Lung (tissue), 12 donors: Measurements from ENCODE around the gene RIN1. TPM values are rescaled to one million over a fixed set of nuclear protein-coding genes. Genes with fewer than 3 reads are reported as not detected.

Source experiments
- ATAC-seq: fragments of 200-7000 bp; cut with Tn5 transposase; one replicate; pipeline ENCODE4 v1.9.1; 2020; ENCODE audit warnings: moderate number of reproducible peaks; ENCODE audit not compliant: insufficient read depth, low FRiP score
- DNase-seq, 3 donors: peaks; one replicate each; pipeline ENCODE4 v3.0.0-alpha.2; 2013 to 2017
- H3K27ac ChIP-seq, 2 donors: one replicate each; pipeline ENCODE4 v1.5.1; 2013; ENCODE audit warnings: mild to moderate bottlenecking in 2 of 2, moderate library complexity in 2 of 2, control low read depth in 1 of 2, inconsistent platforms in 1 of 2, low read depth in 1 of 2, low read length in 1 of 2
- H3K27me3 ChIP-seq, 3 donors: one replicate each; pipeline ENCODE4 v1.5.1; 2013; ENCODE audit warnings: low read length in 2 of 3; ENCODE audit not compliant: control insufficient read depth in 3 of 3, insufficient read depth in 3 of 3
- H3K36me3 ChIP-seq, 4 donors: one replicate each; pipeline ENCODE4 v1.5.1; 2013; ENCODE audit warnings: low read length in 4 of 4, mild to moderate bottlenecking in 1 of 4, moderate library complexity in 1 of 4; ENCODE audit not compliant: control insufficient read depth in 4 of 4, insufficient read depth in 4 of 4
- H3K4me1 ChIP-seq, 5 donors: one replicate each; pipeline ENCODE4 v1.5.1; 2013; ENCODE audit warnings: low read length in 5 of 5, mild to moderate bottlenecking in 2 of 5, moderate library complexity in 1 of 5; ENCODE audit not compliant: control insufficient read depth in 5 of 5, insufficient read depth in 5 of 5
- H3K4me3 ChIP-seq: one replicate; pipeline ENCODE4 v1.5.1; 2013; ENCODE audit warnings: mild to moderate bottlenecking, control low read depth, moderate library complexity
- H3K9ac ChIP-seq, 2 donors: one replicate each; pipeline ENCODE4 v1.5.1; 2013; ENCODE audit warnings: low read length in 2 of 2, control low read depth in 1 of 2; ENCODE audit not compliant: insufficient read depth in 1 of 2
- H3K9me3 ChIP-seq, 4 donors: one replicate each; pipeline ENCODE4 v1.5.1; 2013; ENCODE audit warnings: low read length in 3 of 4, mild to moderate bottlenecking in 1 of 4, moderate library complexity in 1 of 4; ENCODE audit not compliant: control insufficient read depth in 4 of 4, insufficient read depth in 3 of 4
- WGBS, 2 donors: extraction: QIAGEN DNeasy Blood & Tissue Kit; methylation state at CpG; one replicate each; pipeline ENCODE4 v1.1.7; 2013; 5-methylcytosine and 5-hydroxymethylcytosine counted together
- polyA plus RNA-seq, 2 donors: library from polyadenylated mRNA; stranded (reverse); fragments of 200-250 nt; gene quantifications; one replicate each; pipeline ENCODE4 v1.2.1, GENCODE V29; 2013
- total RNA-seq, 2 donors: library from RNA; depleted of rRNA in 1 of 2; stranded (reverse); fragments of >200 nt in 1 of 2; gene quantifications; one replicate each; pipeline ENCODE4 v1.2.1, GENCODE V29; 2014 to 2021
- TF ChIP-seq, protein P1 (sequence below): IDR thresholded peaks from 2 replicates; pipeline ENCODE4 v1.5.1; 2012; ENCODE audit warnings: mild to moderate bottlenecking; ENCODE audit errors: control extremely low read depth, extremely low read depth
- donor health status: control.
- donor health status: control.
- donor health status: Bipolar disorder and iron deficiency.
- donor health status: healthy.
- donor health status: DM: yes; HTN: yes; CAD: no.

Gene RIN1
- total and polyA plus RNA-seq, 4 donors, result 1.9 to 15.1 (median 9.6) TPM

DNA sequence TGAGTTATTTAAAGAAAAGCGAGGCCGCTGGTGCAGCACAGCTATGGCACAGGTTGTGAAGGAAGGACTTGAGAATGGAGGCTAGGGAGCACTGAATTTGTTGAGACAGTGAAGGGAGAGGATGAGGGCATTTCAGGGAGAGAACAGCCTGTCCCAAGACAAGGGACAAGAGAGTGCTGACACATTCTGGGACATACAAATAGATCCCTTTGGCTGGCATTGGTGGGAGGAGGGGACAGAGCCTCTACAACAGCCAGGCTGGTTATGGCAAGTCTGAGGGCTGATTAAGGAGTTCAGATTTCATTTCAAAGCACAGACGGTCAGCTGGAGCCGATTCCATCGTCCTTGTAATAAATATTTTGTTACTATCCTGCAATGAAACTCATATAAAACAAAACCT, 37.0 kb upstream of the RIN1 start:
- TF ChIP-seq, protein P1, sequence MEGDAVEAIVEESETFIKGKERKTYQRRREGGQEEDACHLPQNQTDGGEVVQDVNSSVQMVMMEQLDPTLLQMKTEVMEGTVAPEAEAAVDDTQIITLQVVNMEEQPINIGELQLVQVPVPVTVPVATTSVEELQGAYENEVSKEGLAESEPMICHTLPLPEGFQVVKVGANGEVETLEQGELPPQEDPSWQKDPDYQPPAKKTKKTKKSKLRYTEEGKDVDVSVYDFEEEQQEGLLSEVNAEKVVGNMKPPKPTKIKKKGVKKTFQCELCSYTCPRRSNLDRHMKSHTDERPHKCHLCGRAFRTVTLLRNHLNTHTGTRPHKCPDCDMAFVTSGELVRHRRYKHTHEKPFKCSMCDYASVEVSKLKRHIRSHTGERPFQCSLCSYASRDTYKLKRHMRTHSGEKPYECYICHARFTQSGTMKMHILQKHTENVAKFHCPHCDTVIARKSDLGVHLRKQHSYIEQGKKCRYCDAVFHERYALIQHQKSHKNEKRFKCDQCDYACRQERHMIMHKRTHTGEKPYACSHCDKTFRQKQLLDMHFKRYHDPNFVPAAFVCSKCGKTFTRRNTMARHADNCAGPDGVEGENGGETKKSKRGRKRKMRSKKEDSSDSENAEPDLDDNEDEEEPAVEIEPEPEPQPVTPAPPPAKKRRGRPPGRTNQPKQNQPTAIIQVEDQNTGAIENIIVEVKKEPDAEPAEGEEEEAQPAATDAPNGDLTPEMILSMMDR, result no peak
- Histone ChIP-seq H3K9me3 (no peaks in the 10 kb centered on the region), H3K4me3 (no peak overlapping the region), H3K4me1 (peaks cover 0 to 10% (median 3%) of the 10 kb centered on the region in 5 donors), H3K27ac (peak overlapping the region in 1 of 2 donors; percentile 80), H3K9ac (no peak overlapping the region), H3K36me3 (no peaks in the 10 kb centered on the region), H3K27me3 (peaks cover 0 to 28% (median 21%) of the 10 kb centered on the region in 3 donors)
- 73 to 84% methylated on average over 5 of the region's 5 CpGs for WGBS, 2 donors
- DNase-seq (no peak), ATAC-seq (no peak)

GRCh38 chr11:66371627-66372415, 35.6 kb upstream of the RIN1 start, which contains the start of gene SLC29A2:
Gene SLC29A2 (minus strand): TSS chr11:66371760. CDS start chr11:66371591, 169 bp downstream.
- Histone ChIP-seq H3K4me3 (peak within 1 kb of the TSS; percentile 76), H3K36me3 (no peaks in the 10 kb centered on the region), H3K27ac (peak within 1 kb of the TSS; percentile 84 to 93), H3K27me3 (peaks cover 0 to 28% (median 21%) of the 10 kb centered on the region in 3 donors), H3K4me1 (peaks cover 0 to 10% (median 3%) of the 10 kb centered on the region in 5 donors), H3K9me3 (no peaks in the 10 kb centered on the region), H3K9ac (no peak within 1 kb of the TSS)
- WGBS, 2 donors, result 0 to 1% methylated on average over 55 to 72 of the region's 72 CpGs
- TF ChIP-seq, protein P1, result no peak
- ATAC-seq (peak; percentile 84), DNase-seq (peak; percentile 62 to 86 (median 84))

- H3K4me3 ChIP-seq, result no peak overlapping the region
- ATAC-seq (no peak), DNase-seq (no peak)
- H3K4me1 ChIP-seq, result peaks cover 0 to 10% (median 3%) of the 10 kb centered on the region in 5 donors
- TF ChIP-seq, protein P1, result no peak
- WGBS, 2 donors, result 88 to 90% methylated on average over 25 of the region's 25 CpGs
- H3K36me3 ChIP-seq, result no peaks in the 10 kb centered on the region
- H3K27ac ChIP-seq, result no peak overlapping the region
- peaks cover 0 to 28% (median 21%) of the 10 kb centered on the region in 3 donors for H3K27me3 ChIP-seq
- H3K9me3 ChIP-seq, result no peaks in the 10 kb centered on the region
- H3K9ac ChIP-seq, result no peak overlapping the region
Measured at GRCh38 chr11:66369073-66369894, 33.0 kb upstream of the RIN1 start.
